ENCODE data around the gene LTN1.

GRCh38 chr21:29022166-29022565 lies 29.5 kb upstream of the LTN1 start:
- TF ChIP-seq CTCF (IDR thresholded peaks at IDR 0.05; ENCODE audit: low read depth, low read length, poor library complexity, severe bottlenecking) (no peak), EZH2phosphoT487 (IDR thresholded peaks at IDR 0.05; ENCODE audit: borderline replicate concordance, low read length) (no peak)
